Large intestine (tissue), 3 donors: ENCODE data around the gene RASA3. TPM values are rescaled to one million over a fixed set of nuclear protein-coding genes. Genes with fewer than 3 reads are reported as not detected.
A peak's percentile ranks its signal among the peaks of the same experiment; 100 is the strongest.

Experiments
- DNase-seq, 2 donors: peaks; one replicate each; pipeline versions ENCODE4 v3.0.0 to v3.0.0-alpha.2; 2013
- H3K27ac ChIP-seq: one replicate; pipeline ENCODE4 v1.5.1; 2013; ENCODE audit warnings: low read length
- H3K27me3 ChIP-seq: 2 replicates; pipeline ENCODE4 v1.6.1; 2013; ENCODE audit warnings: low read length; ENCODE audit not compliant: control insufficient read depth, insufficient read depth
- H3K36me3 ChIP-seq: 2 replicates; pipeline ENCODE4 v1.6.1; 2013; ENCODE audit warnings: low read length; ENCODE audit not compliant: control insufficient read depth, insufficient read depth
- H3K4me1 ChIP-seq: one replicate; pipeline ENCODE4 v1.6.1; 2013; ENCODE audit warnings: low read length; ENCODE audit not compliant: control insufficient read depth, insufficient read depth
- H3K4me3 ChIP-seq: one replicate; pipeline ENCODE4 v1.5.1; 2013; ENCODE audit warnings: low read length
- H3K9me3 ChIP-seq: one replicate; pipeline ENCODE4 v1.6.1; 2013; ENCODE audit warnings: mild to moderate bottlenecking, low read depth, low read length, moderate library complexity; ENCODE audit not compliant: control insufficient read depth
- WGBS: methylation state at CpG from one replicate; pipeline ENCODE4 v1.1.5; 2013; ENCODE audit warnings: low lambda C conversion rate; ENCODE audit not compliant: insufficient coverage; 5-methylcytosine and 5-hydroxymethylcytosine counted together
- polyA plus RNA-seq: library from polyadenylated mRNA; unstranded; fragments of 120-200 nt; gene quantifications from one replicate; pipeline ENCODE4 v1.2.1, GENCODE V29; 2013

The RASA3 gene
- polyA plus RNA-seq, 1 donor, result 8.3 TPM

GRCh38 chr13:114125589-114125988 is 6.8 kb downstream of the RASA3 start:
- no peak for DNase-seq
- no peaks in the 10 kb centered on the region for H3K36me3 ChIP-seq
- no peak overlapping the region for H3K27ac ChIP-seq
- peaks cover 10% of the 10 kb centered on the region for H3K9me3 ChIP-seq
- peaks cover 52% of the 10 kb centered on the region for H3K4me1 ChIP-seq
- H3K4me3 ChIP-seq, result no peak overlapping the region
- 100% methylated on average over 2 of the region's 19 CpGs for WGBS
- no peaks in the 10 kb centered on the region for H3K27me3 ChIP-seq

- Histone ChIP-seq H3K36me3 (no peaks in the 10 kb centered on the region), H3K27me3 (no peaks in the 10 kb centered on the region), H3K4me3 (no peak overlapping the region), H3K27ac (peak overlapping the region; percentile 85), H3K9me3 (peaks cover 7% of the 10 kb centered on the region), H3K4me1 (peaks cover 47% of the 10 kb centered on the region)
- no peak for DNase-seq
- WGBS, result 80% methylated on average over 1 of the region's 9 CpGs
These were observed 7.5 kb downstream of the RASA3 start for GRCh38 chr13:114124921-114125320.

- Histone ChIP-seq H3K4me3 (no peak overlapping the region), H3K27ac (peak overlapping the region; percentile 85), H3K4me1 (peaks cover 43% of the 10 kb centered on the region), H3K36me3 (no peaks in the 10 kb centered on the region), H3K27me3 (no peaks in the 10 kb centered on the region), H3K9me3 (peaks cover 7% of the 10 kb centered on the region)
- DNase-seq, result peak; percentile 84 to 87
- WGBS, result 100% methylated on average over 3 of the region's 18 CpGs
These were observed 8.0 kb downstream of the RASA3 start for GRCh38 chr13:114124431-114124830.

GRCh38 chr13:114123876-114124275 is 8.5 kb downstream of the RASA3 start:
- peak overlapping the region; percentile 85 for H3K27ac ChIP-seq
- 80% methylated on average over 2 of the region's 14 CpGs for WGBS
- H3K36me3 ChIP-seq, result no peaks in the 10 kb centered on the region
- peaks cover 44% of the 10 kb centered on the region for H3K4me1 ChIP-seq
- no peak for DNase-seq
- peaks cover 6% of the 10 kb centered on the region for H3K9me3 ChIP-seq
- no peaks in the 10 kb centered on the region for H3K27me3 ChIP-seq
- no peak overlapping the region for H3K4me3 ChIP-seq

- H3K4me1 ChIP-seq, result peaks cover 47% of the 10 kb centered on the region
- no CpG with 5 or more reads among the region's 17 CpGs for WGBS
- H3K4me3 ChIP-seq, result no peak overlapping the region
- peaks cover 2% of the 10 kb centered on the region for H3K9me3 ChIP-seq
- no peaks in the 10 kb centered on the region for H3K27me3 ChIP-seq
- DNase-seq, result no peak
- H3K36me3 ChIP-seq, result no peaks in the 10 kb centered on the region
- no peak overlapping the region for H3K27ac ChIP-seq
These were observed 9.0 kb downstream of the RASA3 start for GRCh38 chr13:114123448-114123847.

GRCh38 chr13:114122591-114123211 is 9.7 kb downstream of the RASA3 start:
- H3K27ac ChIP-seq, result peak overlapping the region; percentile 63
- no peaks in the 10 kb centered on the region for H3K36me3 ChIP-seq
- WGBS, result no CpG with 5 or more reads among the region's 26 CpGs
- H3K4me1 ChIP-seq, result peaks cover 53% of the 10 kb centered on the region
- no peak overlapping the region for H3K4me3 ChIP-seq
- no peaks in the 10 kb centered on the region for H3K9me3 ChIP-seq
- no peak for DNase-seq
- no peaks in the 10 kb centered on the region for H3K27me3 ChIP-seq

- WGBS, result no CpG with 5 or more reads among the region's 11 CpGs
- Histone ChIP-seq H3K27ac (peak overlapping the region; percentile 63), H3K4me1 (peaks cover 53% of the 10 kb centered on the region)
These were observed 10.3 kb downstream of the RASA3 start for GRCh38 chr13:114122127-114122511.

GRCh38 chr13:114121496-114122126 is 10.8 kb downstream of the RASA3 start:
- Histone ChIP-seq H3K4me1 (peaks cover 53% of the 10 kb centered on the region), H3K9me3 (no peaks in the 10 kb centered on the region), H3K27ac (peak overlapping the region; percentile 63), H3K4me3 (no peak overlapping the region), H3K36me3 (no peaks in the 10 kb centered on the region), H3K27me3 (no peaks in the 10 kb centered on the region)
- WGBS, result no CpG with 5 or more reads among the region's 24 CpGs
- DNase-seq, result peak; percentile 51 to 72

More at GRCh38 chr13:114122127-114122511, 10.3 kb downstream of the RASA3 start:
- Histone ChIP-seq H3K9me3 (no peaks in the 10 kb centered on the region), H3K36me3 (no peaks in the 10 kb centered on the region), H3K27me3 (no peaks in the 10 kb centered on the region), H3K4me3 (no peak overlapping the region)
- no peak for DNase-seq

- WGBS, result no CpG with 5 or more reads among the region's 12 CpGs
- DNase-seq, result no peak
- peaks cover 56% of the 10 kb centered on the region for H3K4me1 ChIP-seq
These were observed 11.4 kb downstream of the RASA3 start for GRCh38 chr13:114121031-114121430.

GRCh38 chr13:114120591-114121011 is 11.8 kb downstream of the RASA3 start:
- Histone ChIP-seq H3K9me3 (no peaks in the 10 kb centered on the region), H3K36me3 (no peaks in the 10 kb centered on the region), H3K4me3 (no peak overlapping the region), H3K27me3 (no peaks in the 10 kb centered on the region), H3K4me1 (peaks cover 60% of the 10 kb centered on the region), H3K27ac (peak overlapping the region; percentile 63)
- 100% methylated on average over 1 of the region's 10 CpGs for WGBS
- no peak for DNase-seq

More at GRCh38 chr13:114121031-114121430, 11.4 kb downstream of the RASA3 start:
- no peak overlapping the region for H3K4me3 ChIP-seq
- no peaks in the 10 kb centered on the region for H3K9me3 ChIP-seq
- H3K36me3 ChIP-seq, result no peaks in the 10 kb centered on the region
- peak overlapping the region; percentile 63 for H3K27ac ChIP-seq
- H3K27me3 ChIP-seq, result no peaks in the 10 kb centered on the region
